NB4 (cell line): Measurements from ENCODE around the gene RAD51C.

Source experiments
- CTCF ChIP-seq: IDR thresholded peaks from one replicate; pipeline ENCODE4 v1.5.1; 2012; ENCODE audit warnings: low read depth, low read length
- MAX ChIP-seq: IDR thresholded peaks from 2 replicates; pipeline ENCODE4 v1.6.1; 2011; ENCODE audit warnings: low read depth, low read length
- POLR2A ChIP-seq: IDR thresholded peaks from 2 replicates; pipeline ENCODE4 v1.6.1; 2011; ENCODE audit warnings: mild to moderate bottlenecking; ENCODE audit not compliant: insufficient read length; ENCODE audit errors: extremely low read depth

- TF ChIP-seq CTCF: no peak
- TF ChIP-seq MAX: no peak
- no peak for TF ChIP-seq POLR2A
Measured at GRCh38 chr17:58677194-58677880, 15.1 kb upstream of the RAD51C start.
